Heart left ventricle (tissue), 16 donors: ENCODE results near the gene CAPS2. TPM values are rescaled to one million over a fixed set of nuclear protein-coding genes. Genes with fewer than 3 reads are reported as not detected.

Experiments used
- ATAC-seq, 4 donors: fragments of 200-7000 bp; cut with Tn5 transposase; one replicate each; pipeline ENCODE4 v1.9.1; 2020 to 2022; ENCODE audit warnings: moderate library complexity in 4 of 4, mild to moderate bottlenecking in 3 of 4, moderate number of reproducible peaks in 1 of 4
- DNase-seq, 5 donors: peaks; one replicate each; pipeline ENCODE4 v3.0.0-alpha.2; 2020
- H3K27ac ChIP-seq, 12 donors: fragments of 200-600 bp; sonication (generic) in 4 of 12; one replicate each; pipeline versions ENCODE4 v1.5.0 to v1.8.0; 2016 to 2022; ENCODE audit warnings: mild to moderate bottlenecking in 2 of 12
- H3K27me3 ChIP-seq, 9 donors: fragments of 200-600 bp; sonication (generic) in 2 of 9; one replicate each; pipeline versions ENCODE4 v1.5.1 to v1.8.0; 2016 to 2022; ENCODE audit warnings: mild to moderate bottlenecking in 3 of 9
- H3K36me3 ChIP-seq, 9 donors: fragments of 200-600 bp; sonication (generic) in 2 of 9; one replicate each; pipeline versions ENCODE4 v1.5.0 to v1.8.0; 2018 to 2022; ENCODE audit warnings: mild to moderate bottlenecking in 2 of 9
- H3K4me1 ChIP-seq, 12 donors: fragments of 200-600 bp; sonication (generic) in 4 of 12; one replicate each; pipeline versions ENCODE4 v1.5.0 to v1.8.0; 2016 to 2022; ENCODE audit warnings: mild to moderate bottlenecking in 3 of 12
- H3K4me3 ChIP-seq, 12 donors: fragments of 200-600 bp; sonication (generic) in 4 of 12; one replicate each; pipeline versions ENCODE4 v1.5.0 to v1.8.0; 2017 to 2022; ENCODE audit warnings: mild to moderate bottlenecking in 9 of 12, moderate library complexity in 4 of 12
- H3K9me3 ChIP-seq, 12 donors: fragments of 200-600 bp; sonication (generic) in 4 of 12; one replicate each; pipeline versions ENCODE4 v1.5.0 to v1.8.0; 2016 to 2022; ENCODE audit warnings: mild to moderate bottlenecking in 1 of 12
- CTCF ChIP-seq, 12 donors: fragments of 200-600 bp; sonication (generic) in 4 of 12; IDR thresholded peaks; one replicate each; pipeline versions ENCODE4 v1.5.0 to v1.8.0; 2018 to 2022; ENCODE audit warnings: antibody characterized with exemption in 12 of 12, mild to moderate bottlenecking in 5 of 12
- POLR2A ChIP-seq, 2 donors: fragments of 450-650 bp; IDR thresholded peaks; one replicate each; pipeline ENCODE4 v1.6.1; 2017; ENCODE audit warnings: antibody characterized with exemption in 2 of 2, mild to moderate bottlenecking in 2 of 2, moderate library complexity in 2 of 2
- WGBS, 4 donors: extraction: QIAGEN DNeasy Blood & Tissue Kit in 2 of 4; methylation state at CpG; one replicate each; pipeline versions ENCODE4 v1.1.5 to v1.1.7; 2013 to 2018; 5-methylcytosine and 5-hydroxymethylcytosine counted together
- intact Hi-C, 10 donors: fragments of 100-400 bp; cut with DNase I; formaldehyde crosslinking; loops; one replicate each; pipeline versions ENCODE4 v1.11.1 to v1.14.2; 2022
- polyA plus RNA-seq, 2 donors: library from polyadenylated mRNA; stranded (reverse); fragments of 200-250 nt; gene quantifications; one replicate each; pipeline ENCODE4 v1.2.3, GENCODE V29; 2013
- total RNA-seq, 9 donors: library from RNA; depleted of rRNA in 2 of 9; stranded (reverse); fragments of >200 nt in 2 of 9; fragmentation: NEBNext Ultra II Directional in 3 of 9; extraction: Animal tissue kit (Norgen Biotek cat#: 25700) in 3 of 9; gene quantifications; one replicate each; pipeline versions ENCODE4 v1.1.0 to v1.2.4, GENCODE V29; 2016 to 2023
- donor health status: ischemic (EF 13 %, LVEDD 7.1; RV severe dilation, severe dysfunction).
- donor health status: healthy with polysubstance abuse.
- donor health status: DM: no; HTN: yes; CAD: no.
- donor health status: DM: no; HTN: no; CAD: no.
- donor health status: ischemic (EF 25% LVEDD 6.9; RV normal size, moderate dysfunction).
- donor health status: ischemic (EF 25% LVEDD 5.7; RV mildly dilated, moderate dysfunction).
- donor health status: healthy.
- donor health status: DM: yes; HTN: yes; CAD: no.
- donor health status: ischemic (EF 35%, LVEDD 5.7; RV mildly dilated, moderate dysfunction).
- donor health status: nonischemic (EF 11% LVEDD 7.7; RV severe dilation, severe dysfunction).
- donor health status: DM: yes; HTN: yes; CAD: no.
- donor health status: PGD.
- donor health status: ischemic (EF 29% LVEDD 5.4; RV normal size, mild dysfunction).
- donor health status: nonischemic (EF 23%, LVEDD 6.1; RV moderate dilation, normal function).

The CAPS2 gene
- total and polyA plus RNA-seq, 11 donors: 2.4 to 21.6 (median 12.0) TPM

- intact Hi-C loops: loop anchor here in 1 of 10 donors (10.0 kb wide), 1 partner anchor 594 kb away; no protein-coding TSS in a partner anchor
- 61 to 78% (median 68%) methylated on average over 1 of the region's 1 CpG for WGBS, 4 donors
- Histone ChIP-seq H3K4me3 (no peak overlapping the region), H3K4me1 (no peaks in the 10 kb centered on the region), H3K9me3 (no peaks in the 10 kb centered on the region), H3K27me3 (no peaks in the 10 kb centered on the region), H3K27ac (no peak overlapping the region), H3K36me3 (peaks cover 0 to 3% (median 0%) of the 10 kb centered on the region in 9 donors)
- TF ChIP-seq CTCF (IDR thresholded peaks at IDR 0.05) (no peak), POLR2A (IDR thresholded peaks at IDR 0.05) (no peak)
- DNase-seq: no peak
- ATAC-seq: no peak
Observed at GRCh38 chr12:75288860-75289259, 41.3 kb downstream of the CAPS2 start.

GRCh38 chr12:75275702-75276101 is 54.4 kb downstream of the CAPS2 start:
- TF ChIP-seq CTCF (IDR thresholded peaks at IDR 0.05) (no peak), POLR2A (IDR thresholded peaks at IDR 0.05) (no peak)
- intact Hi-C loops: no loop called here
- no peaks in the 10 kb centered on the region for H3K27me3 ChIP-seq
- ATAC-seq (no peak), DNase-seq (no peak)
- no peaks in the 10 kb centered on the region for H3K4me1 ChIP-seq
- H3K9me3 ChIP-seq: no peaks in the 10 kb centered on the region
- 82 to 88% (median 86%) methylated on average over 2 of the region's 2 CpGs for WGBS, 4 donors
- no peaks in the 10 kb centered on the region for H3K36me3 ChIP-seq
- H3K27ac ChIP-seq: no peak overlapping the region
- H3K4me3 ChIP-seq: no peak overlapping the region

- DNase-seq (no peak), ATAC-seq (no peak)
- Histone ChIP-seq H3K36me3 (no peaks in the 10 kb centered on the region), H3K4me3 (no peak overlapping the region), H3K9me3 (no peaks in the 10 kb centered on the region), H3K4me1 (no peaks in the 10 kb centered on the region), H3K27me3 (no peaks in the 10 kb centered on the region), H3K27ac (no peak overlapping the region)
- intact Hi-C loops: no loop called here
- TF ChIP-seq POLR2A (IDR thresholded peaks at IDR 0.05) (no peak), CTCF (IDR thresholded peaks at IDR 0.05) (no peak)
- 77 to 89% (median 82%) methylated on average over 5 of the region's 5 CpGs for WGBS, 4 donors
Observed at GRCh38 chr12:75271576-75271975, 58.5 kb downstream of the CAPS2 start.

- intact Hi-C loops: no loop called here
- ATAC-seq: no peak
- Histone ChIP-seq H3K27me3 (no peaks in the 10 kb centered on the region), H3K27ac (no peak overlapping the region), H3K36me3 (no peaks in the 10 kb centered on the region), H3K9me3 (peaks cover 0 to 10% (median 0%) of the 10 kb centered on the region in 12 donors), H3K4me1 (no peaks in the 10 kb centered on the region), H3K4me3 (no peak overlapping the region)
- 86 to 96% (median 86%) methylated on average over 4 of the region's 4 CpGs for WGBS, 4 donors
- TF ChIP-seq CTCF (IDR thresholded peaks at IDR 0.05): no peak
- no peak for TF ChIP-seq POLR2A (IDR thresholded peaks at IDR 0.05)
- no peak for DNase-seq
Observed at GRCh38 chr12:75270157-75270556, 60.0 kb downstream of the CAPS2 start.
